ENCODE measurements around the gene TOX2.

Gene TOX2

GRCh38 chr20:44005661-44006060 lies 91.0 kb downstream of the TOX2 start:
- no peak for DNase-seq

- DNase-seq, result no peak
Observed at GRCh38 chr20:44006126-44006525, 91.5 kb downstream of the TOX2 start.

- no peak for DNase-seq
Observed at GRCh38 chr20:44006578-44006977, 91.9 kb downstream of the TOX2 start.

GRCh38 chr20:44008806-44009678 lies 94.4 kb downstream of the TOX2 start:
- no peak for DNase-seq

- no peak for DNase-seq
Observed at GRCh38 chr20:44009679-44009992, 95.0 kb downstream of the TOX2 start.

- DNase-seq, result peak; percentile 37
Observed at GRCh38 chr20:44010162-44010704, 95.6 kb downstream of the TOX2 start.

GRCh38 chr20:44011251-44011940 lies 96.7 kb downstream of the TOX2 start:
- DNase-seq, result no peak

- DNase-seq, result no peak
Observed at GRCh38 chr20:44012466-44013226, 98.0 kb downstream of the TOX2 start.

- no peak for DNase-seq
Observed at GRCh38 chr20:44014807-44015732, 100.4 kb downstream of the TOX2 start.

GRCh38 chr20:44015733-44016103 lies 101.1 kb downstream of the TOX2 start:
- no peak for DNase-seq

GRCh38 chr20:44016525-44016924 lies 101.9 kb downstream of the TOX2 start:
- no peak for DNase-seq

- no peak for DNase-seq
Observed at GRCh38 chr20:44017211-44017610, 102.6 kb downstream of the TOX2 start.

GRCh38 chr20:44017905-44018258 lies 103.2 kb downstream of the TOX2 start:
- no peak for DNase-seq

GRCh38 chr20:44018259-44018941 lies 103.7 kb downstream of the TOX2 start:
- no peak for DNase-seq

GRCh38 chr20:44018942-44019637 lies 104.4 kb downstream of the TOX2 start:
- DNase-seq, result no peak

- no peak for DNase-seq
Observed at GRCh38 chr20:44019638-44020335, 105.1 kb downstream of the TOX2 start.

- no peak for DNase-seq
Observed at GRCh38 chr20:44020406-44021148, 105.9 kb downstream of the TOX2 start.

GRCh38 chr20:44021186-44021585 lies 106.5 kb downstream of the TOX2 start:
- DNase-seq, result no peak

- no peak for DNase-seq
Observed at GRCh38 chr20:44021900-44022299, 107.2 kb downstream of the TOX2 start.

- no peak for DNase-seq
Observed at GRCh38 chr20:44022464-44022863, 107.8 kb downstream of the TOX2 start.

All from stimulated activated CD4-positive, alpha-beta T cell treated with anti-CD3 and anti-CD28 coated beads, Interleukin-4, amount 100 ng/mL, for 1 hour (primary cell).